ENCODE results near the gene MRPS5.

Gene MRPS5

GRCh38 chr2:95121407-95122196 lies at the start of gene MRPS5:
MRPS5 (minus strand) TSS chr2:95121808; CDS start chr2:95121791, 17 bp downstream.
- peak within 1 kb of the TSS; percentile 82 for H3K4me3 ChIP-seq
- no peak for TF ChIP-seq CTCF (IDR thresholded peaks at IDR 0.05)
- peak; percentile 83 for DNase-seq (ENCODE audit: low spot score)
- peak within 1 kb of the TSS; percentile 74 to 93 for H3K27ac ChIP-seq

GRCh38 chr2:95166065-95166763 lies 44.6 kb upstream of the MRPS5 start:
- TF ChIP-seq CTCF (IDR thresholded peaks at IDR 0.05) = no peak
- peak overlapping the region; percentile 73 to 92 for H3K27ac ChIP-seq
- peak overlapping the region; percentile 75 for H3K4me3 ChIP-seq
- no peak for DNase-seq (ENCODE audit: low spot score)

- H3K4me3 ChIP-seq = peak within 1 kb of the TSS; percentile 75
- DNase-seq (ENCODE audit: low spot score) = peak; percentile 98
- no peak for TF ChIP-seq CTCF (IDR thresholded peaks at IDR 0.05)
- H3K27ac ChIP-seq = peak within 1 kb of the TSS; percentile 73 to 92
Observed at GRCh38 chr2:95165371-95166064, 43.9 kb upstream of the MRPS5 start, which contains the start of gene ZNF2. ZNF2 (plus strand) TSS chr2:95165809; CDS start chr2:95176227, 10,418 bp downstream.

- no peak for TF ChIP-seq CTCF (IDR thresholded peaks at IDR 0.05)
- Histone ChIP-seq H3K4me3 (peak overlapping the region; percentile 75), H3K27ac (peak overlapping the region; percentile 73 to 92)
- DNase-seq (ENCODE audit: low spot score) = no peak
Observed at GRCh38 chr2:95165030-95165370, 43.4 kb upstream of the MRPS5 start.

- DNase-seq (ENCODE audit: low spot score) = peak; percentile 83
- Histone ChIP-seq H3K4me3 (peak within 1 kb of the TSS; percentile 96), H3K27ac (peak within 1 kb of the TSS; percentile 71 to 91)
- TF ChIP-seq CTCF (IDR thresholded peaks at IDR 0.05) = no peak
Observed at GRCh38 chr2:95159690-95160449, 38.3 kb upstream of the MRPS5 start, which contains the start of gene ZNF514. ZNF514 (minus strand) TSS chr2:95159848; CDS start chr2:95153253, 6,595 bp downstream.

- peak overlapping the region; percentile 96 for H3K4me3 ChIP-seq
- TF ChIP-seq CTCF (IDR thresholded peaks at IDR 0.05) = no peak
- peak overlapping the region; percentile 64 to 91 for H3K27ac ChIP-seq
- peak; percentile 79 for DNase-seq (ENCODE audit: low spot score)
Observed at GRCh38 chr2:95158891-95159619, 37.4 kb upstream of the MRPS5 start.
